ENCODE data around the gene SNAI3.

SNAI3 gene

DNA sequence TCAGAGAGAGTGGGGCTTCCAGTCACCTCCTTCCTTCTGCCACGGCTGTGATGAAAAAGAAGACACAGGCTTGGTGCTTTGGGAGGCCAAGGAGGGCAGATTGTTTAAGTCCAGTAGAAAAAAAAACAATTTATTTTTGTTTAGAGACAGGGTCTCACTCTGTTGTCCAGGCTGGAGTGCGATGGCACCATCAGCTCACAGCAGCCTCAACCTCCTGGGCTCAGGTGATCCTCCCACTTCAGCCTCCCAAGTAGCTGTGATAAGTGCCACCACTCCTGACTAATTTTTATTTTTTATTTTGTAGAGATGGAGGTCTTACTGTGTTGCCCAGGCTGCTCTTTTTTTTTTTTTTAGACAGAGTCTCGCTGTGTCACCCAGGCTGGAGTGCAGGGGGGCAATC is 20.7 kb downstream of the SNAI3 start:
- no peak for DNase-seq (ENCODE audit: low read depth)

DNA sequence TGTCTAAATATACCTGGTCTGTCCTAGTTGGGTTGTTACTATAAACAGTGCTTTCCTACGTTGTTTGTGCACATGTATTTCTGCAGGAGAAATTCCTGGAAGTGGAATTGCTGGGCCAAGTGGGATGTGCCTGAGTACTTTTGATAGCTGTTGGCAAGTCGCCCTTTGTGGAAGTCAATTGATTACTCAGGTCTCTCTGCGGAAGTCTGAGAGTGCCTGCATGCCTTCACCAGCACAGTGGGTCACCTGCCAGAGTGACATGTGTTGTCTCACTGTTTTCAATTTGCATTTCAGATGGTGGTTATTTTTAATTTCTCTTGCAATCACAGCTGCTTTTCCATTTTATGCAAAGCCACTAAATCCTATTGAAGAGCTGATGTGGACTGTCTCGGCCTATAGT is 21.2 kb downstream of the SNAI3 start:
- no peak for DNase-seq (ENCODE audit: low read depth)

DNA sequence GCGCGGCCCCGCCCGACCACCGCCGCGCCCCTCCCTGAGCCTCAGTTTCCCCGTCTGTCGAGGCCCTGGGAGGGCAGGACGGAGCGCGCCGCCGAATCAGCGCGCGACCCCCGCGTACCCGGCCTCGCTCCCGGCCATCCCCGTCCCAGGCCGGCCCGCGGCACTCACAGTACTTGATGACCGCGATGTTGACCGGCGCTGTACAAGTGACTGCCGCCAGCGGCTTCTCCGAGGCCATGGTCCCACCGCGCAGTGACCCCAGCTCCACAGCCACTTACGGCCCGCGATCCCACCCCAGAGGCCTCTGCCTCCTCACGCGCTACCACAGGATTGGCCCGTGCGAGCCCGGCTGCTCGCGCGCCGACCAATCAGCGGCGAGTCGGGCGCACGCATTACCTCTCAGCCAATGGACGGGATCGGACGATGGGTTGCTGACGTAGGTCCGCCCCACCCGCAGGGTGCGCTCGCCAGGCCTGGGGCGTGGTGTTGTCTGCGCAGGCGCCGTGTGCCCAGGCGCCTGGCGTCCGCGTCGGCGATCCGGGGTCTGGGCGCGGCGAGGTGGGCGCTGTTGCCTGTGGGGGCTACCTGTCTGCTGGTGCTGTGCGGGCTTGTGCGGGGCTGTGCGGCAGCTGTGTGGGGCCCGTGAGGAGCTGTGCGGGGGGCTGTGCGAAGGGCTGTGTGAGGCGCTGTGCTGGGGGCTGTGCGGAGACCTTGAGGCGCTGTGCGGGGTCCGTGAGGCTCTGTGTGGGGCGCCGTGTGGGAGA is 23.3 kb downstream of the SNAI3 start, which contains the start of gene MVD:
Gene MVD (minus strand): TSS at position 249 of the 764 bp plus-strand sequence. CDS start 11 bp downstream, at position 238.
- DNase-seq (ENCODE audit: low read depth) = peak; percentile 94

DNA sequence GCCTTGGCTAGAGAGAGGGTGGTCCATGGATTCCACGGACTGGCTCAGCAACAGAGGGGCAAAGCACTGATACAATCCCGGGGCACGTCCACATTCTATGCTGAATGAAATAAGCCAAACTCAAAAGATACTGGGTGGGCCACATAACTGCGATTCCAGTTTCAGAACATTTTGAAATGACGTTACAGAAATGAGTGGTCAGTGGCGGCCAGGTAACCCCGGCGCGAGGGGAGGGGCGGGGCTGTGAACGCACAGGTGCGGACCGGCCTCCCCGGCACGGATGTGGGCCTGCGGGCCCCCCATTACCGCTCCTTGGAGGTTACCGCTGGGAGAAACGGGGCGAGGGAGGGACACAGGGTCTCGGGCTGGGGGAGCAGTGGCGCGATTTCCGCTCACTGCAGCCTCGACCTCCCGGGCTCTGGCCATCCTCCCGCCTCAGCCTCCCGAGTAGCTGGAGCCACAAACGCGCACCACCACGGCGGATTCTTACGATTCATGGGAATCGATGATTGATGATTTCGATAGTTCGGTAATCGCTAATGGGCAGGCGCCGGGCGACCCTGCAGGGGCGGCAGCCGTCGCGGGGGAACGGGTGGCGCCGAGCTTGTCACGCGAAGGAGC is 24.0 kb downstream of the SNAI3 start:
- no peak for DNase-seq (ENCODE audit: low read depth)

DNA sequence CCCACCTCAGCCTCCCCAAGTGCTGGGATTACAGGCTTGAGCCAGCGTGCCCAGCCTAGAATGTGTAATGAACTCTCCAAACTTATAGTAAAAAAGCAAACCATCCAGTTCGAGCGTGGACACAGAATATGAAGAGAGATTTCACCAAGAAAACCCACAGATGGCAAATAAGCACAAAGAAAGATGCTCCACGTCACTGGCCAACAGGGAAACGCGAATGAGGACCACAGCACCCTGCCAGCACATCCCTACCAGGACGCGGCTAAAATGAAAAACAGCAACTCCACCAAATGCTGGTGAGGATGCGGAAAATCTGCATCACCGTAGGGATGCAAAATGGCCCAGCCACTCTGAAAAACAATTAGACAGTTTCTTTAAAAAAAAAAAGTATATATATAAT is 24.8 kb downstream of the SNAI3 start:
- no peak for DNase-seq (ENCODE audit: low read depth)

DNA sequence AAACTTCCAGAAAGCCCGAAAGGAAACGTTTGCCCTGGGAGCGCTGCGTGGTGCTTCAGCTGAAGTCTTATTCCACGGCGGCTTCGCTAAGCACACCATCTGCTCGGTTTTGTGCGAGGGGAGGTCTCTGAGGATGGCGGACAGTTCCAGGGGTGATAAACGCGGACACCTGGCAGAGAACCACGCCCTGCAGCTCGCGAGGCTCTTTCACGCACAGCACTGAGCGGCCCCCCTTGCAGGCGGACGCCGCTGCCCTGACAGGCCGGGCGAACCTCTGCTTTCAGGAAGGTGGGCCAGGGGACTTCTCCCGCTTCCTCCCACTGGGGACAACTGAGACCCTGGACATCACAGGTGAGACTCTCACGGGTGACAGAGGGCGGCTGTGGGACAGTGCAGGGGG is 27.1 kb downstream of the SNAI3 start:
- no peak for DNase-seq (ENCODE audit: low read depth)

DNA sequence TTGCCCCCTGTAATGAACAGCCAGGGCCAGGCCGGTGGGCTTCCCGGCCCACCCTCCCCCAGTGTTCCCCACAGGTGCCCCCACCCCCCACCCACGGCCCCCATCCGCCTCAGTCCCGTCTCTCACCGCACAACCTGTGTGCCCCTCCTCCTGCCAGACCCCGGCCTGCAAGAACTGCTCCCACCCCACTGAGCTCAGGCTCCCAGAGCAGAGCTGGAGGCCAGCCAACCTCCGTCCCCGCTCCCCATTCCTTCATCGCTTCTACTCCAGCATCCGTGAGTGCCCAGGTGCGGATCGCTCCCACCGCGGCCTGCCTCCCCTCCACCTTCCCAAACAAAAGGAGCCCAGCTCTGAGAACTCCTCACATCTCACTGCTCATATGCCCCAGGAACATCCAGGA is 27.6 kb downstream of the SNAI3 start:
- DNase-seq (ENCODE audit: low read depth) = no peak

DNA sequence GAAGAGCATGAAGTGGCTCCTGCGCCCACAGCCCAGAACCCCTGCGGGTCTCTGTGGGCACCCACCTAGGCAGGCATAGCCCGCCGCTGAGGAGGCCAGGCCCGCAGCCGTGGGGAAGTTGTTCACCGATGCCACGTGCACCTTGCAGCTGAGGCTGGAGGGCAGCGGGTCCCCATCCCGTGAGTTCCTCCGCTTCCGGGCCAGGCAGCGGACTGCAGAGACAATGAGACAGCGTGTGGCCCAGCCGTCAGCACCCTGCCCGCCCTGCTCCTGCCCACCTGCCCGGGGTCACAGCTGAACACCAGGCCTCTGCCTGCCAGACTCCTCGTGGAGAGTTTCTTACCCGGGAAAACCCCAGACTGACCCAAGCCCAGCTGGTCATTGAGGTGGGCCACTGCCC is 28.9 kb downstream of the SNAI3 start:
- DNase-seq (ENCODE audit: low read depth) = no peak

DNA sequence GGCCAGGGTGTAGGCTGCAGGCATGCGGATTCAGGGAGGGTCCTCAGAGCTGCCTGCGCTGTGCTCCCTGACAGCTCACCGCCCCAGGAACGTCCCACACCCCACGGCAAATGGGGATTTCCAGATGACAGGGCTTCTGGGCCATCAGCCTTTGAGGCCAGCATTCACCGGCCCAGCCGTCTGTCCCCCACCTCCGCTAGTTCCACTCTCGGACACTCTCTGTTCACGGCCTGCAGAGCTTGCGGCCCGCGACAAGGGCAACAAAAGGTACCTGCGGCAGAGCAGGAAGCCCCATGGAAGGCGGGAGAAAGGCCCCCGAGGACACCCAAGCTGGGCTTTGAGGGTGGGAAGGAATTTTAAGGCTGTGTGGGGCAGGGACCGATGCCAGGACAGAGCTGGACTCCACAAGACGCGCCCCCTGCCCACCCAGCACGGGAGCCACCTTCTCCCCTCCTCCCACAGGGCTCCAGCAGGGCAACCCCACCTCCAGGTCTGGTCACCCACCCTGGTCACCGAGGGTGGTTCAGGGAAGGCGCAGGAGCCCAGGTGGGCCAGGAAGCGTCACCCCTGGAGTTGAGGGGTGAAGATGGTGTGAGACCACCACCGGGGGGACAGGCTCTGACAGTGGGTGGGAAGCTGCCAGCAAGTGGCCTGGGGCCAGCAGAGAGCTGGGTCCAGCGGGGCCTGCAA is 29.9 kb downstream of the SNAI3 start:
- DNase-seq (ENCODE audit: low read depth) = no peak

DNA sequence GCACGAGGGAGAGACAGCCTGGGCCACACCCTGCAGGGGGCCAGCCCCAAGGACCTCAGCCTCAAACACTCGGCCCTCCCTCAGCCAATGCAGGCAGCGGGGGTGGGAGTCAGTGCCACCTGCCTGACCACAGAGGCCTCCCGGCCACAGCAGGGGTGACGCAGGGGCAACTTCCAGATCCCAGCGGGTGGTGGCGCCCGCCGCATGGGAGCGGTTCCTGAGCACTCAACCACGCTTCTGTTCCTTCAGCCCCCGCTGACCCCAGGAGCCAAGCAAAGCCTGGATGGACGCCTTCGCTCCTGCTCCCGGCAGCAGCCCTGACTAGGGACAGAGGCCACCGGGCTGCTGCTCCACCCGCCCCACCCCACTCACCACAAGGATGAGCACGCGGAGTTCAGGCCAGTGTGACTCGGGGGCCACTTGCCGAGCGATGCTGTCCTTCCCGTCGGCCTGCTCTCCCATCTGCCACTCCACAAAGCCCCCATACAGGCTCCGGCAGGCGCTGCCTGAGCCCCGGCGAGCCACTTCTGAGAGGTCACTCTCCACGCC is 30.5 kb downstream of the SNAI3 start:
- DNase-seq (ENCODE audit: low read depth) = no peak

DNA sequence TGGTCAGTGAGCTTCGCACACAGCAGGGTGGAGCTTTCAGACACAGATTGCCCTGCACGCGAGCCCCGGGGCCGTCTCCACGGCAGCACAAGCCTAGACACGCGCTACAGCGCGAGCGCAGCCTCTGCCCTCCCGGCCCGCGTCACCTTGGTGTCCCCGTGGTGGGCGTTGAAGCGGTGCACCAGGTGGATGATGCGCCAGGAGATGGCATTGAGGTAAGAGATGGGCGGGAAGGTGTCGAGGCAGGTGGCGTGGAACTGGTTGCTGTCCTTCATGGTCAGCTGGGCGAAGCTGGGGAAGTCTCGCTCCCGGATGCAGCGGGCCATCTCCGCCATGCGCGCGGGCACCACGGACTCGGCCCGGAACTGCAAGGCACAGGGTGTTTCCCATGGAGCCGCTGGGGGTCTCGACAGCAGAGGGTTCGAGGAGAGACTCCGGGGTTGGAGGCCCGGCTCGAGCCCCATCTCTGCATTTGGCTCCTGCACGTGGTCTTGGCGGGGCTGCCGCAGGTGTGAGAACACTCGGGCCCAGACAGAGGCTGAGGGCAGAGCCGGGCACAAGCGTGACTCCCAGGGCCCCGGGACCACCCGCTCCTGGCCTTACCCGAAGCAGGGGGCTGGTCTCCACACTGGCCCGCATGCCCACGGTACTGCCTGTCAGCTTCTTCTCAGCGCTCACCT is 31.1 kb downstream of the SNAI3 start:
- DNase-seq (ENCODE audit: low read depth) = no peak

DNA sequence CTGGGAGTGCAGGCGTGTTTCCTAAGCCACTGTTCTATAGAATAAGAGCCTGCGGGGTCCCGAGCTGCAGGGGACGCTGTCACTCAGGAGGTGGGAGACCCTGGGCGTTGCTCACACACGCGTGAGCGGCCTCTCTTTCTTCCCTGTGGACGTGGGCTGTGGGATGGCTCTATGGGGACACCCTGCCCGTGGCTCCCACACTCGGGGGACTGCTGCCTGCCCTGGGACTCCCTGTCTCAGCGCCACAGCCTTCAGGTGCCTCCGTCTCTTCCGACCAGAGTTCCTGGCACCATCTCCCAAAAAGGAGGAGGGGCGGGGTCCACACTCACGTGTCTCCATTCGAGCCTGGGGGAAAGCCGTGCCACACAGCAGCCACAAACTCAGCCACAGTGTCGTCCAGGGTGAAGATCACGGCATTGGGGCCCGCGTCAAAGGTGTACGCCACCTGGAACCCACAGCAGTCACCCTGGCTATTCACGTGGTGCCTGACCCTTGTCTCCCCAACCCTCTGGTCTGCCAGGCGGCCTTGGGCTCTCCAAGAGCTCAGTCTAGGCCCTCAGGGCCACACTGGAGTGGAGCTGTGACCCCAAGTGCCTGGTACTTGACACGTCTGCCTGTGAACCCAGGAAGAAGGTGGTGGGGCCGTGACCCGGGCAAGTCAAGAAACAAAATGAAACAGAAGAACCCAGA is 31.8 kb downstream of the SNAI3 start:
- DNase-seq (ENCODE audit: low read depth) = no peak

DNA sequence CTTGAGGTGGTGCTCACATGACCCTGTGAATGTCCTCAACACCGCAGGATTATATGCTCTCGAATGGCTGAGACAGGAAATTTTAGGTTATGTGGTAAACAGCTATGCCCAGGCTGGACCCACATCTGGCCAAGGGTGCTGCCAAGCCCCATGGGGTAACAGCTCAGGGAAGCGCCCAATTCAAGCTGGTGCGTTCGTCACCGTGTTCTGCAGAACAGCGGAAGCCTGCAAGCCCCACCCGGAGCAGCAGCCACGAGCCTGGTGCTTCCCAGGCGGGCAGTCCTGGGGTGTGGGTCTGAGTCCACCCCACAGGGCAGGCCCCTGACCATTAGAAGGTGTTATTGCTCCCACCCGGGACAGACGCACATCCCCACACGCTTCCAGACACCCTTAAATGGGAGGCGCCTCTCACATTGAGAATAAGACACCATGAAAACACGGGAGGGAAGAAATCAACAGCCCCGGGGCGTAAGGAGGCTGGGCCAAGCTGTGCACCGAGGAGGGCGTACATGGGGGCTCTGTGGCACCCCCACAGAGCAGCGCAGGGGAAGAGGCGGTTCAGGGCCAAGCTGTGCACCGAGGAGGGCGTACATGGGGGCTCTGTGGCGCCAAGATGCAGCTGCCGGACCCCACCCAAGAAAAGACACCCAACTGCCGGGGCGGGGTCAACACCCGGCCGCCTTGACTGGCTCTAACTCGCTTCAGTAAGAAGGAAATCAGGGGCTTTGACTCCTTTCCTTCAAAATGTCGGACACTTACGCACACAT is 32.5 kb downstream of the SNAI3 start:
- no peak for DNase-seq (ENCODE audit: low read depth)

DNA sequence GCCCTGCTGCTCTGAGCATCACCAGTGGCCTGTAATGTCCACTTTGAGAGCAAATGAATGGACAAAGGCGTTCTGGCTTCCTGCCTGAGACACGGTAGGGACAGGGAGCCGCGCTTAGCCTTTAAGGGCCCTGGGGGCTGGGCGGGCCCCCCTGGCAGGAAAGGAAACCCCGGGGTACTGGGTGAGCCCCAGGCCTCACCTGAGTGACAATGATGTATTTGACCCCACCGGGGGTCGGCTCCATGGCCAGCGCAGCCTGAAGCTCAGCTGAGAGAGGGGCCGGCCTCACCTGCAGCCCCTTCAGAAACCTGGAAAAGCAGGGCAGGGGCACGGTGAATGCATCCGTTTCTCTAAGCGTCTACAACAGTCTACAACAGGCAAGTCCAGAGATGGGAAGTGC is 33.2 kb downstream of the SNAI3 start:
- DNase-seq (ENCODE audit: low read depth) = no peak

DNA sequence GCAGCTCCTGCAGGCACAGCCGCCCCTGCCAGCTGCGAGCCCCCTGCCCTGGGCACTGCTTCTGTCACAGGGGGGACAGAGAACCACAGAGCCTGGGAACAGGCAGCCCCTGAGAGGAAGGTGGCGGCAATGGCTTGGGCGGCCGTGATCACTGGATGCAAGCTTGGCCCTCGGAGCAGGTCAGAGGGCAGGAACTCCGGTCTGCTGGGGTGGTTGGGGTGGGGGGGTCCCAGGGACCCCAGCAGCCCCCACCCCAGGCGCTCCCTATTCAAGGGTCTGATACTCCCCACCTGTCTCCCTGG is 33.6 kb downstream of the SNAI3 start:
- DNase-seq (ENCODE audit: low read depth) = no peak

DNA sequence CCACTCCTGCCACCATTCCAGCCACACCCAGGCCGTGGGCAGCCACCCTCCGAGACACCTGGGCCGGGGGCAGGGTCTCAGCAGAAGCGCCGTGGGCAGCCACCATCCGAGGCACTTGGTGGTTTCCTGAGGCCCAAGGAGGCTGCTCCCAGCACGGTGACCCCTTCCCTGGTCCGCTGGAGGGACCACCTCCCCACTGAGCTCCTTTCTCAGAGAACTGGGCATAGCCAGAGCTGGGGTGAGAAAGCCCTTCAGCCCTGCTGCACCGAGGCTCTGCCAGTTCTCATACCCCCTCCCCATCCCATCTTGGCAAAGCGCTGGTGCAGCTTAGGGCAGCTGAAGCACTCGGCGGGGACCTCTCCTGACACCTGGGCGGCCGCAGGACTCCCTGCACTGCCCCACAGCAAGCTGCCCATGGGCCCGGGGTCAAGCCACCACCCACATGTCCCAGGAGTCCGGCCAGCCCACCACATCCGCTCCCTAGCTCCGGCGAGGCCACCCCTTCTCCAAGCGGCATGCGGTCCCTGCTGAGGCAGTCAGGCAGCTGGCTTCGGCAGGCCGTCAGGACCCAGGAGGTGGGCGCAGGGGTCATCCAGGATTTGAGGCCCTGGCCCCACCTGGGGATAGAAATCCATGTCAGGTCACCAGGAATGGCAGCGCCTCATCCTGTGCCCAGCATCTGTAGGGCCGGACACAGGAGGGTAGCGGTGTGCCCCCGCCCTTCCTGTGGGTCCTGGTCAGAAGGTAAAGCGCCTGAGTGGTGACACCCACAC is 34.1 kb downstream of the SNAI3 start:
- DNase-seq (ENCODE audit: low read depth) = no peak

DNA sequence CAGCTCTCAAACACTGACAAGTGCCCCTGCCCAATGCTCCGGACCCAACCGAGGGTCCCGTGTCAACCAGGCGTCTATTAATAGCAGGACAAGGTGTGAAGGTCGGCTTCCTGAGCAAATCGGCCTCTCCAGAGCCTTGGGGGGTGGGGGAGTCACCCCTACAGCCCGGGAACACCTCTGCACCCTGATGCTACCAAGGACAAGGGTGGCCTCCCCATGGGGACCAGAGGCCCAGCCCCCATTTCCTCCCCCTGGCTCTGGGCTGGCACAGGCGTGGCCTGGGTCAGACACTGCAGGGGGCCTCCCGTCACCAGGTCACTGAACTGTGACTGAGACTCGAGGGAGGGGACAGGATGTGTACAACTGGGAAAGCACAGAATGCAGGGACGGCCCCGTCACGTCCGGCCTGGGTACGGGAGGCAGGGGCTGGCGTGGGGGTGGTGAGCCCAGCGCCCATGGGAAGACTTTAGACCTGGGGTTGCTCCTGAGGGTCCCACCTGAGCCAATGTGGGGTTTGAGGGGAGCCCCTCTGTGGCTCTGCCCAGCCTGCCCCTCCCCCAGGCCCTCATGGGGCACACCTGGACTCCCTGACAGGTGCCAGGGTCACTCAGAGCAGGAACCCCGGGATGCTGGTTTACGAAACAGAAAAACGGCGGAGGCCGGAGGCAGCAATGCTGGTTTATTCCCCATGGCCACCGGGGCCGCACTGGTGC is 34.9 kb downstream of the SNAI3 start:
- peak; percentile 66 for DNase-seq (ENCODE audit: low read depth)

DNA sequence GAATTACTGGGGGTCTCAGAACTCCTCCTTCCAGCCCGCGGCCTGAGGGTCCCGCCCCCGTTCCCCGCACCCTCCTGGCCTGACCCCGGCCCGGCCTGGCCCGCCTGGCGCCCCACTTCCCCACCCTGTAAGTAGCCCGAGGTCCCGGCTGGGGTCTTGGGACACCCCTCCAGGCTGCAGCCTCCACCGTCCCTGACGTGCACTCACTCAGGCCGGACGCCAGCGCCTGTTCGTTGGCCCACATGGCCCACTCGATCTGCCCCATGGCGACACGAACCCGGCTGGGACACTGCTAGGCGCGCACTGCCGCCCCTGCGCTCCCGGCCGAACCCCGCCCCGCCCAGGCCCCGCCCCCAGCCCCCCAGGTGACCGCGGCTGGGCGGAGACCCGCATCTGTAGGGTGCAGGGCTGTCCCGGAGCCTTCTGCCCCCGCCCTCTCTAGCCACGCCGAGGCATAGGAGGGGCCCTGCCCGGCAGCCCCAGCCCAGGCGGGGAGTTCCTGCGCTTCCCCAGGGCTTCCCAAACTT is 35.5 kb downstream of the SNAI3 start, which contains the start of gene CYBA:
Gene CYBA (minus strand): TSS at position 305 of the 527 bp plus-strand sequence. CDS start 40 bp downstream, at position 265.
- DNase-seq (ENCODE audit: low read depth) = peak; percentile 72

Data from T-helper 22 cell (primary cell).